ENCODE data around the gene CYP46A1.
A peak's percentile ranks its signal among the peaks of the same experiment; 100 is the strongest.
"Not testable (repeated sequence)": the region's sequence is repeated elsewhere in the genome, so short reads cannot be mapped to it uniquely, and the experiment has no call there.

The CYP46A1 gene

DNA sequence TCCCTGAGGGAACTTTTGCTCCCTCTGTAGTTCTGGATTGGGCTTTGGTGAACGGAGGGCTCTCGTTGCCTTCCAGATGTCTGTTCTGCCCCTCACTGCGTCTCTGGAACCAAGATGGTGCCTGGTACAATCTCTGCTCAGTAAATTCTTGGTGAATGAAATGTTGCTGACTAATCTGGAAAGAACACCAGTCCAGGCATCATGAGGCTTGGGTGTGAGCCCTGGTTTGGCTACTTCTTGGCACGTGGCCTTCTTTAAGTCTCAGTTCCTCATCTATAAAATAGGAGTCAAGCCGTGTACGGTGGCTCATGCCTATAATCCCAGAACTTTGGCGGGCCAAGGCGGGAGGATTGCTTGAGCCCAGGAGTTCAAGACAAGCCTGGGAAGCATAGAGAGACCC lies 34.9 kb upstream of the CYP46A1 start:
- H3K27ac Mint-ChIP-seq, result no peak overlapping the region

DNA sequence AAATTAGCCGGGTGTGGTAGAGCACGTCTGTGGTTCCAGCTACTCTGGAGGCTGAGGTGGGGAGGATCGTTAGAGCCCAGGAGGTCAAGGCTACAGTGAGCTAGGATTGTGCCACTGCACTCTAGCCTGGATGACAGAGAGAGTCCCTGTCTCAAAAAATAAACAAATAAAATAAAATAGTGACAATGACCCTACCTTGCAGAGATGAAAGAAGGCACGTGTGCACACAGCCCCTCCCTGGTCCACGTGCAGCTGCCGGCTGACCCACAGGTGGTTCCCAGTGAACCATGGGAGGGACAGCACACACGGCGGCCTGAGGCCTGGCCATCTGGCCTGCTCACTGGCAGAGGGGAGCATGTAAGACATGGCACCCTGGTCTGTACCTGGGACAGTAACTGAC lies 34.5 kb upstream of the CYP46A1 start:
- Mint-ChIP-seq H3K36me3 (ENCODE audit: insufficient read depth) (no peaks in the 10 kb centered on the region), H3K4me3 (no peak overlapping the region), H3K9me3 (no peaks in the 10 kb centered on the region), H3K4me1 (ENCODE audit: low read depth in 2 of 2) (no peaks in the 10 kb centered on the region), H3K27ac (no peak overlapping the region), H3K27me3 (peaks cover 33 to 80% of the 10 kb centered on the region in 2 donors)
- DNase-seq, result no peak
- no peak for ATAC-seq (replicated peaks)

More for the DNA sequence above, 34.9 kb upstream of the CYP46A1 start:
- DNase-seq (no peak), ATAC-seq (replicated peaks) (no peak)
- Mint-ChIP-seq H3K27me3 (peaks cover 33 to 80% of the 10 kb centered on the region in 2 donors), H3K36me3 (ENCODE audit: insufficient read depth) (no peaks in the 10 kb centered on the region), H3K4me3 (no peak overlapping the region), H3K9me3 (no peaks in the 10 kb centered on the region), H3K4me1 (ENCODE audit: low read depth in 2 of 2) (peaks cover 0 to under 1% of the 10 kb centered on the region in 2 donors)

DNA sequence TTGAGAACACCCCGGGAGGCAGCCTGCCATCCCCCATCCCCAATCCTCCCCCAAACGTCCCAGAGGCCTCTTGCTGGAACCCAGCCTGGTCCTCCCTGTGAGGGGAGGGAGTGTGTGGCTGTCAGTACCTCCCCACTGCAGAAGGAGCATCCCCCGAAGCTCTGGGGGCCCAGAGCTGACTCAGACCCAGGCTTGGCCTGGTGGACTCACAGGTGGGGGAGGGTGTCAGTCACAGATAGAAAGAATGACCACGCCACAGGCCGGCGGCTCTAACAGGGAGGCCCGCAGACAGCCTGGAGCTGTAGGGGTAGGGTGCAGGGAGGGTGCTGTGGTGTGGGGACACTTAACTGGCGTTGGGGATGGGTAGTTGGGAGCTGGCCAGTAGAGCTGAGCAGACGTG lies 33.9 kb upstream of the CYP46A1 start:
- DNase-seq (no peak), ATAC-seq (replicated peaks) (no peak)
- Mint-ChIP-seq H3K27ac (no peak overlapping the region), H3K27me3 (peaks cover 37 to 86% of the 10 kb centered on the region in 2 donors), H3K9me3 (no peaks in the 10 kb centered on the region), H3K4me3 (no peak overlapping the region), H3K4me1 (ENCODE audit: low read depth in 2 of 2) (no peaks in the 10 kb centered on the region), H3K36me3 (ENCODE audit: insufficient read depth) (no peaks in the 10 kb centered on the region)

DNA sequence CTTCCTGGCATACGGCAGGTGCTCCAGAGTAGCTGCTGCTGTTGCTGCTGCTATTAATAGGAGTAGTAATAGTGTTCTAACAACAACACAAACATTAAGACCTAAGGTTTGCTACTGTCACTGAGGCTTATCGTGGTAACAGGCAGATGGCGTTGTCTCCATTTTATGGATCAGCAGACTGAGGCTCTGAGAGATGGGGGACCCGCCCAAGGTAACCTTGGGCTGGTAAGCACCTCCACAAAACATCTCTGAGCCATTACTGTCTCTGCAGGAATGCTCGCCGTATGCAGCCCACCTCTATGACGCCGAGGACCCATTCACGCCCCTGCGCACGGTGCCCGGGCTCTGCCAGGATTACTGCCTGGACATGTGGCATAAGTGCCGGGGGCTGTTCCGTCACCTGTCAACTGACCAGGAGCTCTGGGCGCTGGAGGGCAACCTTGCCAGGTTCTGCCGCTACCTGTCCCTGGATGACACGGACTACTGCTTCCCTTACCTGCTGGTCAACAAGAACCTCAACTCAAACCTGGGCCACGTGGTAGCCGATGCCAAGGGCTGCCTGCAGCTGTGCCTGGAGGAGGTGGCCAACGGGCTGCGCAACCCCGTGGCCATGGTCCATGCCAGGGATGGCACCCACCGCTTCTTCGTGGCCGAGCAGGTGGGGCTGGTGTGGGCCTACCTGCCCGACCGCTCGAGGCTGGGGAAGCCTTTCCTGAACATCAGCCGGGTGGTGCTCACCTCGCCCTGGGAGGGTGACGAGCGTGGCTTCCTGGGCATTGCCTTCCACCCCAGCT lies 31.9 kb upstream of the CYP46A1 start:
- no peak for DNase-seq
- Mint-ChIP-seq H3K4me1 (ENCODE audit: low read depth in 2 of 2) (no peaks in the 10 kb centered on the region), H3K4me3 (no peak overlapping the region), H3K27me3 (peaks cover 46 to 88% of the 10 kb centered on the region in 2 donors), H3K27ac (no peak overlapping the region), H3K9me3 (no peaks in the 10 kb centered on the region), H3K36me3 (ENCODE audit: insufficient read depth) (peaks cover 2% of the 10 kb centered on the region)
- ATAC-seq (replicated peaks), result no peak

DNA sequence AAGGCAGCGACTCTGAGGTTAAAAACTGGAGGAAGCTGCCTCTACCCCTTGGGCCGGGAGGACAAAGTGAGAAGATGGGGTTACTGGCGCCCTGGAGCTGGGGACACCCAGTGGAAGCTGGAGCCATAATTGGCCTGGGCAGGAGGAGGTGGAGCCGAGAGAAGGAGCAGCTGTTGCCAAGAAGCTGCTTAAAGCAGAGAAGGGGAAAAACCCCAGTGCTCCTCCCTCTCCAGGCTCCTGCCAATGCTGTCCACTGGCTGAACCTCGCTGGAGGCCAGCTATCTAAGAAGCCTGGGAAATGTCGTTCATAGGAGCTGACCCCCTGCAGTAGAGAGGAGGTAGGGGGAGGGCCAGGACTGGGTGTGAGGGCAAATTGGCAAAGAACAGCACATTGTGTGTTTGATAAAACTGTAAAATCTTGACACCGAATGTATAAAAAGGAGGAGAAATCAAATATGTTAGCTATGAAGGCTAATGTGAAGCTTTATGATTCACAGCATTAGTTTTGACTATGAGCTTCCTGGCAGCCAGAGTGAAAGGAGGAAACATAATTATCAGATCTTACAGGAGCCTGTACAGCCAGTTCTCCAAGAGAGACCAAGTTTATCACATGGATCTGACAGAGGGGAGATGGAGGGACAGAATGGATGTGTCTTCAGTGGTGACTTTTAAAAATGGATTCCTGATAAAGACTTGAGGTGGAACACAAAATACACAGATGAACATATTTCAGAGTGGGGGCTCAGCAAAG lies 29.7 kb upstream of the CYP46A1 start:
- no peak overlapping the region for H3K27ac Mint-ChIP-seq
- peaks cover 59 to 85% of the 10 kb centered on the region in 2 donors for H3K27me3 Mint-ChIP-seq
- no peaks in the 10 kb centered on the region for H3K9me3 Mint-ChIP-seq
- ATAC-seq (replicated peaks) (no peak), DNase-seq (no peak)
- peaks cover 2% of the 10 kb centered on the region for H3K36me3 Mint-ChIP-seq (ENCODE audit: insufficient read depth)
- H3K4me1 Mint-ChIP-seq (ENCODE audit: low read depth in 2 of 2), result no peaks in the 10 kb centered on the region
- H3K4me3 Mint-ChIP-seq, result no peak overlapping the region

DNA sequence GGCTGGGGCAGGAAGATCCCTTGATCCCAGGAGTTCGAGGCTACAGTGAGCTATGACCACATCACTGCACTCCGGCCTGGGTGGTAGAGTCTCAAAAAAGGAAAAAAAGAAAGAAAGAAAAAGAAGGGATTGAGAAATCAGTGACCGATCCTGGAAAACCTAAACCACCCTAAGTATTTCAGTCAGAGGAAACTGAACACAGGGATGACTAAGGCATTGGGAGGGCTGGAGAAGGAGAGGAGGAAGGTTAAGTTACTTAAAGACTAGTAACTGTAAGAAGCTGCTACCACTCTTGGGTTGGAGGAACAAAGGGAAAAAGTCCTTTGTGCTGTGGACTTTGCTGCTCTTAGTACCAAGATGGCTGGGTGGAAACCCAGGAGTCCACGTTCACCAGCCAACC lies 28.6 kb upstream of the CYP46A1 start:
- H3K27me3 Mint-ChIP-seq, result peaks cover 62 to 81% of the 10 kb centered on the region in 2 donors
- no peaks in the 10 kb centered on the region for H3K9me3 Mint-ChIP-seq
- no peak overlapping the region for H3K27ac Mint-ChIP-seq

DNA sequence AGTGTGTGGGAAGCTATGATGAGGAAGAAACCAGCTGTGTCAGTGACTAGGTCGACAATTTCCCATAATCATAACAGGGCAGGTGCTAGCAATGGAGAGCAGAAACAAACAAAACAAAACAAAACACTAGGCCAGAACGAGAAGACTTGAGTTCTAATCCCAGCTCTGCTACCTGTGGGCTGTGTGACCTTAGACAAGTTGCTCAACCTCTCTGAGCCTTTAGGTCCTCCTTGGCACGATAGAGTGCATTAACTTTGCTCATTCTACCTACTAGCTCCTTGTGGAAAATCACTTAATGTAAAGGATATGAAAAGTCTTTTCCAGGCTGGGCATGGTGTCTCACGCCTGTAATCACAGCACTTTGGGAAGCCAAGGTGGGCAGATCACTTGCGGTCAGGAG lies 27.9 kb upstream of the CYP46A1 start:
- no peaks in the 10 kb centered on the region for H3K9me3 Mint-ChIP-seq
- peaks cover 0 to 2% of the 10 kb centered on the region in 2 donors for H3K4me1 Mint-ChIP-seq (ENCODE audit: low read depth in 2 of 2)
- no peak overlapping the region for H3K4me3 Mint-ChIP-seq
- peaks cover 2% of the 10 kb centered on the region for H3K36me3 Mint-ChIP-seq (ENCODE audit: insufficient read depth)
- no peak overlapping the region for H3K27ac Mint-ChIP-seq
- DNase-seq (no peak), ATAC-seq (replicated peaks) (no peak)
- peaks cover 61 to 81% of the 10 kb centered on the region in 2 donors for H3K27me3 Mint-ChIP-seq

More for the DNA sequence above, 28.6 kb upstream of the CYP46A1 start:
- ATAC-seq (replicated peaks) (no peak), DNase-seq (no peak)
- H3K4me3 Mint-ChIP-seq, result no peak overlapping the region
- H3K36me3 Mint-ChIP-seq (ENCODE audit: insufficient read depth), result peaks cover 2% of the 10 kb centered on the region
- peaks cover 0 to 2% of the 10 kb centered on the region in 2 donors for H3K4me1 Mint-ChIP-seq (ENCODE audit: low read depth in 2 of 2)

DNA sequence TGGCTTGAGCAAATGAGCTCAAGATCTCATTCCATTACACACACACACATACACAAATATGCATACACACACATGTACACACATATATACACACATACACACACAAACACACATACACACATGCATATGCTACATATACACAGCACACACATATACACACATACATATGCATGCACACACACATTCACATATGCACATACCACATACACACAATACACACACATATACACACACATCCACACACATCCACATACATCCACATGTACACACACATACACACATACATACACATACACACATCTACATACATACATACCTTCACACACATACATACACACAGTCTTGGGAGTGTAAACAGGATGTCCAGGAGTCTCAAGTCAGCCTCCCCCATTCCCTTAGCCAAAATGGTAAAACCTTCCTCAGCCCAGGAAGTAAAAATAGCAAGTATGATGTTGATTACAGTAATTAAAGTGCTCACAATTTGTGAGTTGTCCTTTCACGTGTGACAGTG lies 26.4 kb upstream of the CYP46A1 start:
- H3K27me3 Mint-ChIP-seq, result peaks cover 58 to 88% of the 10 kb centered on the region in 2 donors
- ATAC-seq (replicated peaks), result no peak
- peaks cover 2% of the 10 kb centered on the region for H3K36me3 Mint-ChIP-seq (ENCODE audit: insufficient read depth)
- no peak overlapping the region for H3K27ac Mint-ChIP-seq
- DNase-seq, result no peak
- no peaks in the 10 kb centered on the region for H3K9me3 Mint-ChIP-seq
- H3K4me1 Mint-ChIP-seq (ENCODE audit: low read depth in 2 of 2), result peaks cover 0 to 2% of the 10 kb centered on the region in 2 donors
- no peak overlapping the region for H3K4me3 Mint-ChIP-seq

DNA sequence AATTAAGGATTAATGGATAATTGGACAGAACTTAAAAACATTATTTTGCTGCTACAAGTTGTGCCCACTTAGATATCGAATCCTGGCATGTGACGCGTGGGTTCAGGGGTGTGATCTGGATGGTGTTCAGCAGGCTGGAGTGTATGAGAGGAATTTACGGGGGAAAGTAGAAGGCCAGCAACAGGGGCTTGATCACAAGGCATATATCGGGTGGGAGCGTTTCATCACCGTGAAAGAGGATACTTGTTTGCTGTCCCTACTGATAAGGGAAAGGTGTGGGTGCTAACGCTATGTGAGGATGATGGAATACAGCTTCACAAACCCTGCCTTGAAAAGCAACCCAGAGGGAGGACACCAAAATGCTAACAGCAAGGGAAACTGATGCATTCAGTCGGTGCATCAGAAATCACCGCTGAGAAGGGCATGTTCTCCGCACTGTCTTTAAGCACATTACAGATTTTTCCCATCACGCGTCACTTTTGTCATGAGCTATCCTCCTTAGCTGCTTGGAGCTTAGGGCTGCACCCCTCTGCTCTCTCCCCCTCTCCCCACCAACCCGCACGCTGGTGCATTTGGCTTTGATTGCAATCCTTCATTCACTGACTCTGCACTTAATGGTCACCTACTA lies 25.8 kb upstream of the CYP46A1 start:
- H3K4me1 Mint-ChIP-seq (ENCODE audit: low read depth in 2 of 2), result peaks cover 0 to 2% of the 10 kb centered on the region in 2 donors
- no peak overlapping the region for H3K4me3 Mint-ChIP-seq
- H3K27ac Mint-ChIP-seq, result no peak overlapping the region
- H3K36me3 Mint-ChIP-seq (ENCODE audit: insufficient read depth), result peaks cover 2% of the 10 kb centered on the region
- H3K9me3 Mint-ChIP-seq, result no peaks in the 10 kb centered on the region
- DNase-seq, result no peak
- H3K27me3 Mint-ChIP-seq, result peaks cover 58 to 91% of the 10 kb centered on the region in 2 donors
- ATAC-seq (replicated peaks), result no peak

DNA sequence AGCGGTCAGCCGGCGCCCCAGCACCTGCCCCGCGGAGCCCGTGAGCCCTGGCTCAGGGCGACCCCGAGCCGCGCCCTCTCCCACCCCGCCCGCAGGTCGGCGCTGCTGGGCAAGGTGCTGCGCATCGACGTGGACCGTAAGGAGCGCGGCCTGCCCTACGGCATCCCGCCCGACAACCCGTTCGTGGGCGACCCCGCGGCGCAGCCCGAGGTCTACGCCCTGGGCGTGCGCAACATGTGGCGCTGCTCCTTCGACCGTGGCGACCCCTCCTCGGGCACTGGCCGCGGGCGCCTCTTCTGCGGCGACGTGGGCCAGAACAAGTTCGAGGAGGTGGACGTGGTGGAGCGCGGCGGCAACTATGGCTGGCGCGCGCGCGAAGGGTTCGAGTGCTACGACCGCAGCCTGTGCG lies 24.8 kb upstream of the CYP46A1 start:
- DNase-seq (no peak), ATAC-seq (replicated peaks) (peak; percentile 54)
- Mint-ChIP-seq H3K9me3 (no peaks in the 10 kb centered on the region), H3K27ac (no peak overlapping the region), H3K36me3 (ENCODE audit: insufficient read depth) (peaks cover 2% of the 10 kb centered on the region), H3K4me1 (ENCODE audit: low read depth in 2 of 2) (peaks cover 0 to 2% of the 10 kb centered on the region in 2 donors), H3K27me3 (peaks cover 50 to 91% of the 10 kb centered on the region in 2 donors), H3K4me3 (no peak overlapping the region)

DNA sequence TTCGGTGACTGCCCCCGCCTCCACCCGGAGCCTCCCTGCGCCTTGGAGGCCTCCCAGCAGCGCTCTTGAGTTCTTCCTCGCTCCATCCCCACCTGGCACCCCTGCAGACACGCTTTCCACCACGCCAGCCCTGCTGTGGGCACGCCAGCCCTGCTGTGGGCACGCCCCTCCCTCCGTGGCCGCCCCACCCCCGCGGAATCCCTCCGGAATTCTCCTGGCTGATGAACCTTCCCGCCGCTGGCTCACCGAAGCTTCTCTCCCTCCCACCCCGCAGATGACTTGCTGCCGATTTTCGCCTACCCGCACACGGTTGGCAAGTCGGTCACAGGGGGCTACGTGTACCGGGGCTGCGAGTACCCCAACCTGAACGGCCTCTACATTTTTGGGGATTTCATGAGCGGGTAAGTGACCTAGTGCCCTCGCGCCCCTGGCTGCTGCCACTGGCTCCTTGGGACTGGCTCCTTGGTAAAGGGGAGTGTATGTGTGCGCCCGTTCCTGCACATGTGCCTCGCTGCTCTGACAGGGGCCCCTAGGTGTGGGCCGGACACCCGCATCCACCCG lies 24.0 kb upstream of the CYP46A1 start:
- Mint-ChIP-seq H3K27me3 (peaks cover 44 to 90% of the 10 kb centered on the region in 2 donors), H3K4me1 (ENCODE audit: low read depth in 2 of 2) (peaks cover 0 to 2% of the 10 kb centered on the region in 2 donors), H3K4me3 (peak overlapping the region in 1 of 2 donors; percentile 41), H3K9me3 (no peaks in the 10 kb centered on the region), H3K27ac (no peak overlapping the region), H3K36me3 (ENCODE audit: insufficient read depth) (peaks cover 2% of the 10 kb centered on the region)
- DNase-seq (no peak), ATAC-seq (replicated peaks) (no peak)

DNA sequence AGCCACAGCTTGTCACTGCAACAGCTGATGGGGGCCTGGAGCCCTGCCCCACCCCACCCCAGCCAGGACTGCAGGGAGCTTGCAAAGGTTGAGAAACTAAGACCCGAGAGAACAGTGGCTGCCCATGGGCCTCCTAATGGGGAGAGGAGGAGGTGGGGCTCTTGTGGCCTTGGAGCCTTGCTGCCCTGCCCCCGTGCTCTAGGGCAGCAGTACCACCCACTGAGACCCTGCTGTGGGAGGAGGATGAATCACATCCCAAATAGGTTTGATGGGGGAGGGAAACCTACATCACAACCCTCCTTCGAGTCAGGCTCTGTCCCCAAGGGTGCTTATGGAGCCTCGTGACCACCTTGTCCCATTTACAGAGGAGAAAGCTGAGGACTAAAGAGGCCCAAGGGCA lies 23.3 kb upstream of the CYP46A1 start:
- Mint-ChIP-seq H3K9me3 (no peaks in the 10 kb centered on the region), H3K27me3 (peaks cover 37 to 83% of the 10 kb centered on the region in 2 donors), H3K36me3 (ENCODE audit: insufficient read depth) (peaks cover 2% of the 10 kb centered on the region), H3K4me1 (ENCODE audit: low read depth in 2 of 2) (peaks cover 0 to 2% of the 10 kb centered on the region in 2 donors), H3K27ac (no peak overlapping the region), H3K4me3 (no peak overlapping the region)
- ATAC-seq (replicated peaks), result no peak
- no peak for DNase-seq

DNA sequence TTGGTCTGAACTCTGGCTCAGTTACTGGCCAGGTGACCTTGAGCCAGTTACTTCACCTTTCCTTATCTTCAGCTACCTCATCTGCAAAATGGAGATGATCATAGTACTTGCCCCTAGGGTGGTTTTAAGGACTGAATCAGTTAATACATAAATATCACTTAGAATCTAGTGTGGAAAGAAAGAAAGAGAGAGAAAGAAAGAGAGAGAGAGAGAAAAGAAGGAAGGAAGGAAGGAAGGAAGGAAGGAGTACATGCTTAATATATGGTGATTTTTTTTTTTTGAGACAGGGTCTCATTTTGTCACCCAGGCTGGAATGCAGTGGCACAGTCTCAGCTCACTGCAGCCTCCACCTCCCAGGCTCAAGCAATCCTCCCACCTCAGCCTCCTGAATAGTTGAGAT lies 22.9 kb upstream of the CYP46A1 start:
- H3K4me1 Mint-ChIP-seq (ENCODE audit: low read depth in 2 of 2); H3K27ac Mint-ChIP-seq; ATAC-seq (replicated peaks); H3K4me3 Mint-ChIP-seq; H3K36me3 Mint-ChIP-seq (ENCODE audit: insufficient read depth); DNase-seq; H3K9me3 Mint-ChIP-seq: not testable (repeated sequence)
- H3K27me3 Mint-ChIP-seq, result peaks cover 33 to 79% of the 10 kb centered on the region in 2 donors

Measured in effector memory CD8-positive, alpha-beta T cell (primary cell).